HCT116 (cell line): ENCODE measurements around the gene SPINT4.

Source experiments
- CBX3 ChIP-seq: IDR thresholded peaks from 2 replicates; pipeline ENCODE4 v1.6.1; 2012; ENCODE audit warnings: low read depth
- CTCF ChIP-seq, 3 experiments: fragments of 200-600 bp in 1 of 3; sonication (generic) in 1 of 3; IDR thresholded peaks in 2 of 3; conservative IDR thresholded peaks in 1 of 3; 2 replicates each; pipeline ENCODE4 v1.5.1; 2012 to 2017; ENCODE audit warnings: low read depth in 2 of 3, low read length in 2 of 3, antibody characterized with exemption in 1 of 3, borderline replicate concordance in 1 of 3, control low read depth in 1 of 3, mild to moderate bottlenecking in 1 of 3, mixed read lengths in 1 of 3, mixed run types in 1 of 3, moderate library complexity in 1 of 3; ENCODE audit not compliant: insufficient read depth in 1 of 3
- EGR1 ChIP-seq: IDR thresholded peaks from 2 replicates; pipeline ENCODE4 v1.6.1; 2012; ENCODE audit warnings: low read depth
- EZH2 ChIP-seq: fragments of 200-600 bp; sonication (generic); IDR thresholded peaks from 2 replicates; pipeline ENCODE4 v1.6.1; 2017; ENCODE audit warnings: antibody characterized with exemption, mixed run types
- EZH2phosphoT487 ChIP-seq: fragments of 200-600 bp; IDR thresholded peaks from 2 replicates; pipeline ENCODE4 v1.6.1; 2018; ENCODE audit warnings: antibody characterized with exemption, borderline replicate concordance
- JUND ChIP-seq: IDR thresholded peaks from 2 replicates; pipeline ENCODE4 v1.6.1; 2012
- POLR2A ChIP-seq: IDR thresholded peaks from 2 replicates; pipeline ENCODE4 v1.7.0; 2011; ENCODE audit warnings: borderline replicate concordance; ENCODE audit not compliant: insufficient read depth, insufficient read length; ENCODE audit errors: extremely low read depth
- TF ChIP-seq, protein P1 (sequence below): IDR thresholded peaks from 2 replicates; pipeline ENCODE4 v1.6.1; 2012
- TF ChIP-seq, protein P2 (sequence below): IDR thresholded peaks from 2 replicates; pipeline ENCODE4 v1.6.1; 2012

- TF ChIP-seq EGR1, result no peak
- no peak for TF ChIP-seq POLR2A
- TF ChIP-seq EZH2phosphoT487, result no peak
- TF ChIP-seq CTCF (IDR thresholded peaks at IDR 0.05 in 2 of 3, conservative IDR thresholded peaks at IDR 0.05 in 1 of 3; ENCODE audit: borderline replicate concordance in 1 of 3, insufficient read depth in 1 of 3, low read depth in 2 of 3, low read length in 2 of 3), result no peak
- TF ChIP-seq CBX3, result no peak
- no peak for TF ChIP-seq EZH2
- TF ChIP-seq, protein P1, sequence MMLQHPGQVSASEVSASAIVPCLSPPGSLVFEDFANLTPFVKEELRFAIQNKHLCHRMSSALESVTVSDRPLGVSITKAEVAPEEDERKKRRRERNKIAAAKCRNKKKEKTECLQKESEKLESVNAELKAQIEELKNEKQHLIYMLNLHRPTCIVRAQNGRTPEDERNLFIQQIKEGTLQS, result no peak
- TF ChIP-seq, protein P2, sequence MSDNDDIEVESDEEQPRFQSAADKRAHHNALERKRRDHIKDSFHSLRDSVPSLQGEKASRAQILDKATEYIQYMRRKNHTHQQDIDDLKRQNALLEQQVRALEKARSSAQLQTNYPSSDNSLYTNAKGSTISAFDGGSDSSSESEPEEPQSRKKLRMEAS, result no peak
- no peak for TF ChIP-seq JUND
Measured at GRCh38 chr20:45751721-45752120, 29.6 kb downstream of the SPINT4 start.
